Measurements from ENCODE around the gene CD79A.
"Not testable (repeated sequence)": the region's sequence is repeated elsewhere in the genome, so short reads cannot be mapped to it uniquely, and the experiment has no call there.

CD79A gene

DNA sequence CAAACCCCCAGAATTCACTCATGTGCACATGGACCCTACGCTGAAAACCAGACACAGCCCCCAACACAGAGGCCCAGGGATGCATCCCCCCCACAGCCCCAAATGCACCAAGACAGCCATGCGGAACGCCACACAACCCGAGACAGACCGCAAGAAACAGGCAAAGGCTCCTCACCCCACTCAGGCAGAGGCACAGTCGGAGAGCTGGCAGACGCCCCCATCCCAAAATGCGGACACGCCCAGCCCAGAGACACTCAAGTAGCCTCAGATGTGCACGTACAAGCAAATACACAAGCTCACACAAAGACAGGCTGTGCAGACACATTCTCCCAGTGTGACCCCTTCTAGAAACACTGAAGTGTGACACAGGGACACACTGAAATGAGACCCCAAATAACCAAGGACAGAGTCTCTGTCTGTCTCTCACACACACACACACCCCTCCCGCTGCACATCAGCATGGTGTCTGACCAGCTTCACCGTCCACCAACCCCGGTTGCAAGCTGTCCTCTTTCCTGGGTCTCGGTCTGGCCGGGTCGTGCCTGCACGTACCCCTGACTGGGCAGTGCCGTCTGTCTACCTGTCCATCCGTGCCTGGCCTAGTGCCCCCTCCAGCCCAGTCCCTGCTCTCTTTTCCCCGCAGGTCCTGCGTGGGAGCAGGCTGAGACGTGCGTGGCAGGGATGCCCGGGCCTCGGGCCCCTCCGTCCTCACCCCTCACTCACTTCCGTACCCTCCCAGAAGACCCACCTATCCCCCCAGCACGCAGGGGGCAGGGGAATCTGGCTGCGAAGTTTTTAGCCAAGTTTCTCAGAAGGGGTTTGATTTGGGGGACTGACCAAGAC, 35.0 kb downstream of the CD79A start:
- TF ChIP-seq, protein P1, sequence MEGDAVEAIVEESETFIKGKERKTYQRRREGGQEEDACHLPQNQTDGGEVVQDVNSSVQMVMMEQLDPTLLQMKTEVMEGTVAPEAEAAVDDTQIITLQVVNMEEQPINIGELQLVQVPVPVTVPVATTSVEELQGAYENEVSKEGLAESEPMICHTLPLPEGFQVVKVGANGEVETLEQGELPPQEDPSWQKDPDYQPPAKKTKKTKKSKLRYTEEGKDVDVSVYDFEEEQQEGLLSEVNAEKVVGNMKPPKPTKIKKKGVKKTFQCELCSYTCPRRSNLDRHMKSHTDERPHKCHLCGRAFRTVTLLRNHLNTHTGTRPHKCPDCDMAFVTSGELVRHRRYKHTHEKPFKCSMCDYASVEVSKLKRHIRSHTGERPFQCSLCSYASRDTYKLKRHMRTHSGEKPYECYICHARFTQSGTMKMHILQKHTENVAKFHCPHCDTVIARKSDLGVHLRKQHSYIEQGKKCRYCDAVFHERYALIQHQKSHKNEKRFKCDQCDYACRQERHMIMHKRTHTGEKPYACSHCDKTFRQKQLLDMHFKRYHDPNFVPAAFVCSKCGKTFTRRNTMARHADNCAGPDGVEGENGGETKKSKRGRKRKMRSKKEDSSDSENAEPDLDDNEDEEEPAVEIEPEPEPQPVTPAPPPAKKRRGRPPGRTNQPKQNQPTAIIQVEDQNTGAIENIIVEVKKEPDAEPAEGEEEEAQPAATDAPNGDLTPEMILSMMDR (IDR thresholded peaks at IDR 0.05; ENCODE audit: low read depth, low read length, missing control alignments) = no peak
- H3K4me3 ChIP-seq (replicated peaks; ENCODE audit: low read depth, low read length) = no peak overlapping the region

DNA sequence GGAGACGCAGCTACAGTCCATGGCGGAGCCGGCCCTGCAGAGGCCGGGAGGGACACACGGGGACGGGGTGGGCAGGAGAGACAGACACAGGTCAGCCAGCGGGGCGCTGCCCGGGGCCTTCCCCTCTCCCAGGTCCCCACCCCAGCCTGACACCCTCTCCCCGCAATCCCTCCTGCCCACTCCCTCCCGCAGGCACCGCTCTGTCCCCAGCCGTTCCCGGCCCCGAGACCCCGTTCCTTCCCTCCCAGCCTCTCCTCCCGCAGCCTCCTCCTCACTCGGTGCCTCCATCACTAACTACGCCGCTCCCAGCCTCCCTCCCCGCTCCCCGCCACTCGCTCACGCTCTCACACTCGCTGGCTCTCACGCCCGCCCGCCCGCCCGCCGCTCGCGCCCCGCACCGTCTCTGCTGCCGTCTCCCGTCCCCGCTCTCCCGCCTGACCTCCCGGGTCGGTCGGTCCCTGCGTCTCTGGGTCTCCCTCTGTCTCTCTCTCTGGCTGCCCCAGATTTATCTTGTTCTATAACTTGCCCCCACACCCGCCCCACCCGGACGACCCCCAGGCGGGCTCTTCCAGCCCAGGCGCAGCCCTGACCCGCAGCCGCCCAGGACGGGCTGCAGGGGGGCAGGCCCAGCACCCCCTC, 35.9 kb downstream of the CD79A start:
- no peak for DNase-seq (ENCODE audit: extremely low read depth, low read depth)
- TF ChIP-seq, protein P1 (IDR thresholded peaks at IDR 0.05; ENCODE audit: low read depth, low read length, missing control alignments) = no peak
- no peak overlapping the region for H3K4me3 ChIP-seq (replicated peaks; ENCODE audit: low read depth, low read length)

More for the DNA sequence above, 35.0 kb downstream of the CD79A start:
- no peak for DNase-seq (ENCODE audit: extremely low read depth, low read depth)

DNA sequence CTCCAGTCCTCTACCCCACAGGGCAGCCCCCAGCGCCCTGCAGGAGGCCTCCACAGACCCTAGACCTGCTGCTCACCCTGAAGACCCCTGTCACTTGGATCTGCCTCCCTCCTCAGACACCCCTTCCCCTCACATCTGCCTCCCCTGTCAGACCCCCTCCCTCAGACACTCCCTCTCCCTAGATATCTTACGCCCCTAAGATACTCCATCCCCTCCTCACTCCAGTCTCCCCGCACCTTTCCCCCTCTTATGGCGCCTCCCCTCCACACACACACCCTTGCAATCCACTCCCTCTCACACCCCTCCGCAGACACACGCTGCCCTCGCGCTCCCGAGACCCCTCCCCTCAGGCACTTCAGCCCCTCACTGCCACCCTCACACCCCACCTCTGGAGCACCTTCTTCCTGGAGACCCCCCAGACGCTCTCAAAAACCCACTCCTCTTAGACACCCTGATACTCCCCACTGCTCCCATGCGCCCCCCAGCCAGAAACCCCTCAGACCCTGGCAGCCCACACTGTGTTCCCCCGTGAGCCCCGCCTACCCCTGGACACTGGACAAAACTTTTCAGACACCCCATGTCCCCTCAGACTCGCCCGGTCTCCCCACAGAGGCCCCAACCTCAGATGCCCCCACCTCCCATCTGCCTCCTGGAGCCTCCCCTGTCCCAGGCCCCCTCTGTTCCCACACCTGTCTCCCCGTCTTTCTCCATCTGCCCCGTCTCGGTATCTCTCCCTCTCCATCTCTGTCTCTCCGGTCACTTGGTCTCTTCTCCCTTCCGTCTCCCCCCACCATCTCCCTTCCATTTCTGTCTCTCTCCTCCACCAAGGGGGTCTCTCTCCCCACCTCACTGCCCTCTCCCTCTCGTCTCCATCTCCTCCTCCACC, 36.7 kb downstream of the CD79A start:
- DNase-seq (ENCODE audit: extremely low read depth, low read depth) = no peak
- TF ChIP-seq, protein P1 (IDR thresholded peaks at IDR 0.05; ENCODE audit: low read depth, low read length, missing control alignments) = no peak
- H3K4me3 ChIP-seq (replicated peaks; ENCODE audit: low read depth, low read length) = no peak overlapping the region

DNA sequence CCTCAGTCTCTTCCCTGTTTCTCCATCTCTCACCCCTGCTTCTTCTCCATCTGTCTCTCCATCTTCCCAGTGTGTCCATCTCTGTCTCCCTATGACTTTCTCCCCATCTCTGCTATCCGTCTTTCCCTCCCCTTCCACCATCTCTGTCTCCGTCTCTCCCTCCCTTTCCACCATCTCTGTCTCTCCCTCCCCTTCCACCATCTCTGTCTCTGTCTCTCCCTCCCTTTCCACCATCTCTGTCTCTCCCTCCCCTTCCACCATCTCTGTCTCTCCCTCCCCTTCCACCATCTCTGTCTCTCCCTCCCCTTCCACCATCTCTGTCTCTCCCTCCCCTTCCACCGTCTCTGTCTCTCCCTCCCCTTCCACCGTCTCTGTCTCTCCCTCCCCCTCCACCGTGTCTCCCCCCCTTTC, 37.4 kb downstream of the CD79A start:
- not testable (repeated sequence) for DNase-seq (ENCODE audit: extremely low read depth, low read depth)

DNA sequence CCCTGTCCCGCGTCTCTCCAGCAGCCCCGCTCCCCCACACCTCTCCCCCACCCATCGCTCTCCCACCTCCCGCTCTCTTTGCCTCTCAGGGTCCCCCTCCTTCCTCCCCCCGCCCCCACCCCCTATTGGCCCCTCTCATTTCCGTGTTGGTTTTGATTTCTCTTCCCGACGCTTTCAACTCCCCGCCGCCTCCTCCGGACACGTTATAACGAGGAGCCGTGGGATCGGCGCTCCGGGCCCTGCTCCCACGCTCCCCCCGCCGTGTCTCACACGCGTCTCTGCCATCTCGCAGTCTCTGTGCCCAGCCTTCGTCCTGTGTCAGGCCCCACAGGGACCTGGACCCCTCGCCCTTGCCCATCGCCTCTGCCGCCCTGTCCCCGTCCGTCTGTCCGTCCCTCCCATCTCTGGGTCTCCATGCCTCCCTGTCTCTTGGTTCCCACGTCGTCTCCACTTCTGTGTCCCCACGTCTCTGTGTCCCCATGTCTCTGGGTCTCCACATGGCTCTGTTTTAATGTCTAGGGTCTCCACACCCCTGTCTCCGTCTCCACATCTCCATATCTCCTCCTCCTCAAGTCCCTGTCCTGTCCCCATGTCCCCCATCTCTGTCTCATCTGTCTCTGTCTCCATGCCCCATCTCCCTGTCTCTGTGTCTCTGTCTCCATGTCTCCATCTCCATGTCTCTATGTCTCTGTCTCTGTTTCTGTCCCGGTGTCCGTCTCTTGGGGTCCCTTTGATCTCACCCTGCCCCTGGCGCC, 38.1 kb downstream of the CD79A start:
- TF ChIP-seq, protein P1 (IDR thresholded peaks at IDR 0.05; ENCODE audit: low read depth, low read length, missing control alignments) = no peak
- H3K4me3 ChIP-seq (replicated peaks; ENCODE audit: low read depth, low read length) = no peak overlapping the region
- DNase-seq (ENCODE audit: extremely low read depth, low read depth) = no peak

More for the DNA sequence above, 37.4 kb downstream of the CD79A start:
- not testable (repeated sequence) for H3K4me3 ChIP-seq (replicated peaks; ENCODE audit: low read depth, low read length)

DNA sequence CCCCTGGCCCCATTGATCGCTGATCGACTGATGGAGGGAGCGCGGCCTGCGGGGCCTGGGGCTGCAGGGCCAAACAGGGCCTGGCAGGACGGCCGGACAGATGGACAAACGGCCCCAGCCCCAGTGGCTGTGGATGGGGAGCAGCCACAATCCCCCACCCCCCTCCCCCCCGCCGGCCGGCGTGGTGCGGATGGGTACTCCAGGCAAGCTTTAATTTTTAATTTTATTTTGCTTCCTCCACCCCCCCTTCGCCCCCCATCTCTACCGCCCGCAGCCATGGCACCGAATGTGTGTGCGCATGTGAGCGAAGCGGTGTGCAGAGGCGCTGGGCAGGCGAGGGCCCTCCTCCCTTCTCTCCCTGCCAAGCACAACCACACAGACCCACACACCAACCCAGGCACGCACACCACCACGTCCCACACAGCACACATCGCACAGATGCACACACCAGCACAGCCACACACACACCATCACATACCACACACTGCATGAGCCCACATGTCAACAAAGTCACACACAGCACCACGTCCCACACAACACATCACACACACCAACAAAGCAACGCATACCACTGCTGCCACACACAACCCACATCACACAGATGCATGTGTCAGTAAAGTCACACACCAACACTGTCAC, 38.8 kb downstream of the CD79A start:
- no peak for DNase-seq (ENCODE audit: extremely low read depth, low read depth)
- no peak overlapping the region for H3K4me3 ChIP-seq (replicated peaks; ENCODE audit: low read depth, low read length)
- TF ChIP-seq, protein P1 (IDR thresholded peaks at IDR 0.05; ENCODE audit: low read depth, low read length, missing control alignments) = no peak

Measured in HFF-Myc (cell line).